DOHH2 (cell line): ENCODE data around the gene TMEM45A.

Source experiments
- EZH2phosphoT487 ChIP-seq: fragments of 200-600 bp; sonication (generic); IDR thresholded peaks from 2 replicates; pipeline ENCODE4 v1.6.1; 2017; ENCODE audit warnings: borderline replicate concordance, mild to moderate bottlenecking, antibody characterized with exemption, low read length, moderate library complexity, mixed read lengths
- TF ChIP-seq, protein P1 (sequence below): fragments of 200-600 bp; sonication (generic); IDR thresholded peaks from one replicate; pipeline ENCODE4 v1.5.1; 2014; ENCODE audit warnings: antibody characterized with exemption, mild to moderate bottlenecking, low read depth, low read length; ENCODE audit not compliant: poor library complexity, severe bottlenecking

DNA sequence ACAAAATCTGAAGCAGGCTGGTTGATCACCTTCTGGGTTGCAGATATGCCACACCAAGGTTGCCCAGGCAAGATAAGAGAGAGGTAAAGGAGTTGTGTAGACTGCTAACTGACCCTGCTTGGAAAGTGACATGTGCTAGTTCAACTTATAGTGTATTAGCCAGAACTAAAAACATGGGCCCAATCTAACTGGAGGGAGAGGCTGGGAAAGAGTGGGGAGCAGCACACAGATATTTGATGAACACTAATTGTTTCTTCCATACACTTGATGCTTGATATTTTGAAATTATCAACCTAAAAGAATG lies 61.9 kb downstream of the TMEM45A start:
- TF ChIP-seq EZH2phosphoT487 = no peak
- TF ChIP-seq, protein P1, sequence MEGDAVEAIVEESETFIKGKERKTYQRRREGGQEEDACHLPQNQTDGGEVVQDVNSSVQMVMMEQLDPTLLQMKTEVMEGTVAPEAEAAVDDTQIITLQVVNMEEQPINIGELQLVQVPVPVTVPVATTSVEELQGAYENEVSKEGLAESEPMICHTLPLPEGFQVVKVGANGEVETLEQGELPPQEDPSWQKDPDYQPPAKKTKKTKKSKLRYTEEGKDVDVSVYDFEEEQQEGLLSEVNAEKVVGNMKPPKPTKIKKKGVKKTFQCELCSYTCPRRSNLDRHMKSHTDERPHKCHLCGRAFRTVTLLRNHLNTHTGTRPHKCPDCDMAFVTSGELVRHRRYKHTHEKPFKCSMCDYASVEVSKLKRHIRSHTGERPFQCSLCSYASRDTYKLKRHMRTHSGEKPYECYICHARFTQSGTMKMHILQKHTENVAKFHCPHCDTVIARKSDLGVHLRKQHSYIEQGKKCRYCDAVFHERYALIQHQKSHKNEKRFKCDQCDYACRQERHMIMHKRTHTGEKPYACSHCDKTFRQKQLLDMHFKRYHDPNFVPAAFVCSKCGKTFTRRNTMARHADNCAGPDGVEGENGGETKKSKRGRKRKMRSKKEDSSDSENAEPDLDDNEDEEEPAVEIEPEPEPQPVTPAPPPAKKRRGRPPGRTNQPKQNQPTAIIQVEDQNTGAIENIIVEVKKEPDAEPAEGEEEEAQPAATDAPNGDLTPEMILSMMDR = no peak
